HG03439 (cell line): ENCODE data around the gene ROMO1.

Experiments used
- ATAC-seq: cut with Tn5 transposase; IDR thresholded peaks from one replicate; pipeline ENCODE4 v1.9.1; 2021; ENCODE audit warnings: mild to moderate bottlenecking, moderate library complexity; ENCODE audit not compliant: unreplicated experiment

The ROMO1 gene

GRCh38 chr20:35729283-35729807 lies 30.1 kb downstream of the ROMO1 start:
- ATAC-seq = no peak

- no peak for ATAC-seq
Measured at GRCh38 chr20:35729836-35730582, 30.8 kb downstream of the ROMO1 start.

GRCh38 chr20:35730583-35731468 lies 31.6 kb downstream of the ROMO1 start:
- ATAC-seq = no peak

GRCh38 chr20:35731469-35731788 lies 32.2 kb downstream of the ROMO1 start:
- ATAC-seq = no peak

GRCh38 chr20:35731862-35732643 lies 32.8 kb downstream of the ROMO1 start:
- ATAC-seq = no peak

- no peak for ATAC-seq
Measured at GRCh38 chr20:35732644-35732982, 33.4 kb downstream of the ROMO1 start.

- no peak for ATAC-seq
Measured at GRCh38 chr20:35734374-35734773, 35.2 kb downstream of the ROMO1 start.

GRCh38 chr20:35734777-35735649 lies 35.8 kb downstream of the ROMO1 start:
- no peak for ATAC-seq

- no peak for ATAC-seq
Measured at GRCh38 chr20:35735826-35736470, 36.7 kb downstream of the ROMO1 start.

- ATAC-seq = no peak
Measured at GRCh38 chr20:35737865-35738333, 38.7 kb downstream of the ROMO1 start.

- ATAC-seq = no peak
Measured at GRCh38 chr20:35738410-35739179, 39.4 kb downstream of the ROMO1 start.

- ATAC-seq = no peak
Measured at GRCh38 chr20:35739294-35740163, 40.3 kb downstream of the ROMO1 start.

- ATAC-seq = peak; percentile 85
Measured at GRCh38 chr20:35741892-35742740, 42.9 kb downstream of the ROMO1 start, which contains the start of gene RBM39. Gene RBM39, minus strand, starts transcription at chr20:35742260. Its CDS starts 1,386 bp downstream, at chr20:35740874.

GRCh38 chr20:35742741-35743523 lies 43.7 kb downstream of the ROMO1 start:
- ATAC-seq = no peak

GRCh38 chr20:35743693-35744491 lies 44.7 kb downstream of the ROMO1 start:
- ATAC-seq = no peak
